ENCODE measurements around the gene TEX14.
"Not testable (repeated sequence)": the region's sequence is repeated elsewhere in the genome, so short reads cannot be mapped to it uniquely, and the experiment has no call there.

The TEX14 gene

DNA sequence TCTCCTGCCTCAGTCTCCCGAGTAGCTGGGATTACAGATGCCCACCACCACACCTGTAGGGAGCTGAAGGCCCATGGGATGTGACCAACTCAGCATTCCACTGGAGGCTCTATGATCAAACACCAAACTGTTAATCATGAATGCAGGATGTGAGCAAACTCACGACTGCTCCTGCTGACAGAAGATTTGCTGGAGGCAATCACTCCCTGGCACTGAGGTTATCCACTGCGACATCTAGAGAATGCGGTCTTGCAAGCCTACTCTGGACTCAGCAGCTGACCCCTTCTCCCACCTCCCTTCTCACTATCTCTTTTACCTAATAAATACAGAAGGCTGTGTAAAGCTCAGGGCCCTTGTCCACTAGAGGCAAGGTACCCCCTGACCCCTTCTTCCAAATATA is 4.9 kb downstream of the TEX14 start:
- DNase-seq: no peak

DNA sequence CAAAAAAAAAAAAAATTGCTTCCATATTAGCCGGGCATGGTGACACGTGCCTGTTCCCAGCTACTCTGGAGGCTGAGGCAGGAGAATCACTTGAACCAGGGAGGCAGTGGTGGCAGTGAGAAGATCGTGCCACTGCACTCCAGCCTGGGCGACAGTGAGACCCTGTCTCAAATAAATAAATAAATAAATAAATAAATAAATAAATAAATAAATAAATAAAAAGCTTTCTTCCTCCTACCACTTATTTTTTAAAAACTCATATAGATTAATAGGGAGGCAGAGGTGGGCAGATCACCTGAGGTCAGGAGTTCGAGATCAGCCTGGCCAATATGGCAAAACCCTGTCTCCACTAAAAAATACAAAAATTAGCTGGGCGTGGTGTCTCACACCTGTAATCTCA is 7.4 kb downstream of the TEX14 start:
- not testable (repeated sequence) for DNase-seq

DNA sequence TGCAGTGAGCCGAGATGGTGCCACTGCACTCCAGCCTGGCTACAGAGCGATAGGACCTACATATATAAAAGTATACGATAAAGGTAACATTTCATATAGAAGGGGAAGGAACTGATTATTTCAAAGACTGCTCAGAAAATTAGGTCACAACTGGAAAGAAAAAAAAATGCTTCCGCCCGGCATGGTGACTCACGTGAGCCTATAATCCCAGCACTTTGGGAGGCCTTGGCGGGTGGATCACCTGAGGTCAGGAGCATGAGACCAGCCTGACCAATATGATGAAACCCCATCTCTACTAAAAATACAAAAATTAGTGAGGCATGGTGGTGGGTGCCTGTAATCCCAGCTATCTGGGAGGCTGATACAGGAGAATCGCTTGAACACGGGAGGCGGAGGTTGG is 7.8 kb downstream of the TEX14 start:
- no peak for DNase-seq

DNA sequence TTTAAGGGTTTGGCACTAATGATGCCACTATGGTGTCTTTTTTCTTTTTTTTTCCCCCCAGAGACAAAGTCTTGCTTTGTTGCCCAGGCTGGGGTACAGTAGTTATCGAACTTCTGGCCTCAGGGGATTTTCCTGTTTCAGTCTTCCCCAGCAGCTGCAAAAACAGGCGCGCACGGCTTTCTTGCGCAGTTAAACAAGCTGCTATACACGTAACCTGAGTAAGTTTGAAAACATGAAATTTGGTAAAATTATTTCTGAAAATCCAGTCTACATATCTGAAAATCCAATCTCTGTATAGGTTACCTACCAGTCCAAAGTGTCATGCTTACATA is 11.8 kb downstream of the TEX14 start:
- no peak for DNase-seq

DNA sequence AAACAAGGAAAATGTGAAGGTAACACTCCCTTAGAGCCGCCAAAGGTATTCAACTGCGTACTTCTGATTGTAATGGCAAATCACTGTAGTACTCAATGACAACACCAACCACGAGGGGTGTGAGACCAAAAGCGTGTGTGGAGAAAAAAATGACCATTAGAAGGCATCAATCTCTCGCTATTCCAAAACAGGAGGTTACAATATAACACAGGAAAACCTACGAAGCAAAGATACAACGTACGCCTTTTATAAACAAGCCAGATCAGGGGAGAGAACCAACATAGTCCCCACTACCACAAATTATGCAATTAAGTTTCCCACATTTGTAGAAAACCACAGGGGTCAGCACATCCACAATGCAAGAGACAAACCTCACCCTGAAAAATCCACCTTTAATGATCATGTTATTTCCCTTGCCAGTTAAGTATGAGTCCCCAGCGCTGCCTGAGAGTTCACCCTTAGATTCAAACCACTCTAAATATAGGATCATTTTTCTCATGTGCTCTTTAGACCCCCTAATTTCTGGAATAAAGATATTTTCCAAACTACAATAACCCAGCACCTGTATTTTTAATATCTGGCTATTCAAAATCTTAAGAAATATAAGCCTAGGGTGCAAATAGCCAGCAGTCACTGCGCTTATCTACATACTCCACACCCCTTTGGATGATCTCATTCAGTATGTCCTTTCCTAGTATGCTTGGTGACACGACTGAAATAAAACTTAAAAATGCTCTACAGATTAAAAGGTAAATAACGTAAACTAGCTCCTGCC is 12.4 kb downstream of the TEX14 start:
- DNase-seq: no peak

DNA sequence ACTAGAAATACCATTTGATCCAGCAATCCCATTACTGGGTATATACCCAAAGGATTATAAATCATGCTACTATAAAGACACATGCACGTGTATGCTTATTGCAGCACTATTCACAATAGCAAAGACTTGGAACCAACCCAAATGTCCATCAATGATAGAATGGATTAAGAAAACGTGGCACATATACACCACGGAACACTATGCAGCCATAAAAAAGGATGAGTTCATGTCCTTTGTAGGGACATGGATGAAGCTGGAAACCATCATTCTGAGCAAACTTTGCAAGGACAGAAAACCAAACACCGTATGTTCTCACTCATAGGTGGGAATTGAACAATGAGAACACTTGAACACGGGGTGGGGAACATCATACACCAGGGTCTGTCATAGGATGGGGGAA is 13.6 kb downstream of the TEX14 start:
- not testable (repeated sequence) for DNase-seq

DNA sequence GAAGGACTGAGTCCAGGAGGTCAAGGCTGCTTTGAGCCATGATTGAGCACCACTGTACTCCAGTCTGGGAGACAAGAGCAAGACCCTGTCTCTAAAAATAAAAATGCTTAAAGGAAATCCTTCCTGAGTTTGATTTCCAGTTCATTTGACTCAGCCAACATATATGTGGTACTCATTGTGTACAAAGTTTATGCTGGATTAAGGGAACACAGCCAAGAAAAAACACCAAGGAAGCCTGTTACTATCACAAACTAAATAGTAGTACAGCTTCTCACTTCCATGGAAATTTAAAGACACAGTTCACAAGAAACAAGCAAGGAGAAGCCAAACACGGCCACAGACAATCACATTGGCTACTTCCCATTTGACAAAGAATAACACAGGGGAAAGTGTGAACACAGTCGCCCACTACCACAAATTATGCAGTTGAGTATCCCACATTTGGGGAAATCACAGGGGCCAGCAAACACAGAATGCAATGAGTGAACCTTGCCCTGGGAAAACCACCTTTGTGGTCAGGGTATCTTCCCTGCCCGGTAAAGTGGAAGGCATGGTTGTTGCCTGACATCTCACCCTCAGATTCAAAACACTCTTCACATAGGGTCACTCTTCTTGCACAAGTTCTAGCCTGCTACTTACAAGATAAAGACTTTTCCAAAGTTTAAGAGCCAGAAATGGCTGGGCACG is 14.5 kb downstream of the TEX14 start:
- no peak for DNase-seq

GRCh38 chr17:58671969-58672368 is 19.9 kb downstream of the TEX14 start:
- DNase-seq: no peak

DNA sequence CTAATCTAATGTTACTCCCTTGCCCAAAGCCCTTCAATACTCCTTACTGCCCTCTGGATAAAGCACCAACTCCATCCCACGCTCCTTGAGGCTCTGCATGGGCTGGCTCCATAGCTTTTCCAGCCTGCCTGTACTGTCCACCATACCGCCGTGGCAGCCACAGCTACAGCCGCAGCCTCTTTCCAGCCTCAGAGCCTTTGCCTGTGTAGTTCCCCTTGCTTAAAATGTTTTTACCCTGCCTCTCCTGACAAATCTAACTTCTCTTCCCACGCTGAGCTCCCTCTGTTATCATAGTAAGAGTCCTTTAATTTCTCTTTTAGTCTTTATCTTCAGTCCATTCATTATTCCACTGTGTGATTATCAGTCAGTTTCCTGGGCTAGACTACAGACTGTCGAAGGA is 22.0 kb downstream of the TEX14 start:
- DNase-seq: no peak

- no peak for DNase-seq
These were observed 23.3 kb downstream of the TEX14 start for GRCh38 chr17:58668598-58668935.

GRCh38 chr17:58667934-58668597 is 23.8 kb downstream of the TEX14 start:
- no peak for DNase-seq

GRCh38 chr17:58666858-58667267 is 25.0 kb downstream of the TEX14 start:
- DNase-seq: peak; percentile 72

- no peak for DNase-seq
These were observed 25.6 kb downstream of the TEX14 start for GRCh38 chr17:58665946-58666857.

GRCh38 chr17:58664302-58664701 is 27.5 kb downstream of the TEX14 start:
- DNase-seq: no peak

DNA sequence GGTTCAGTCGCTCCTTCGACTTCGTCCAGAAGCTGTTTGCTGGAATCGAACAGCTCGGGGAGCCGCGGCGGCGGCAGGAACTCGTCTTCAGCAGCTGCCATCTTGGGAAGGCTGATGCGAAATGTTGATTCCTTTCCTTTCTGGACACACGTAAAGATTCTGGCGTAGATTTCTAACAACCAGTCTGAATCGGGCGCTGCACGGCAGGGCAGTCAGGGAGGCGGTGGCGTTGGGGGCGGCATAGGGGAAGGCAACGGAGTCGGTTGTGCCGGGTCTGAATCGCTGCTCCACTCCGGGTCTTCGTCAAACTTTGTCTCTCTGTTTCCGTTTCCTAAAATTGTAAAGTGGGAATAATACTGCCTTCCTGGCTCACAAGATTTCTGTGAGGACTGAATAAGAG is 30.3 kb downstream of the TEX14 start:
- DNase-seq: no peak

DNA sequence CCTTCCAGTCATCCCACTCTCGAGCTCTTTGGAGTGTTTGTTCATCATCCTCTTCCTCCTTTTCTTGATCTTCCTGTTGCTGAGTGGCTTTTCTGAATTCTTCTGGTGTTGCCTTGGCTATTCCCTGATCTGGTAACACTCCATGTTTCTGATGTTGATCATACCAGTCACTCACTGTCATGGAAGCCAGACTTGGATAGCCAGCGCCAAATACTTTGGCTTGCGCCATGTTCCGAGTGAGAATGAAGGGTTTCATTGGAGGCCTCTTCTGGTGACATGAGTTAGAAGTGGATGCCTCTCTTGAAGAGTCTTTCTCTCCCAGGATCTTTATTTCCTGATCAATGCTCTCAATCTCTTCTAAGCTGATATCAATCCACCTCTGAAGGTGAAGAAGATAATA is 31.2 kb downstream of the TEX14 start:
- DNase-seq: no peak

- DNase-seq: not testable (repeated sequence)
These were observed 32.1 kb downstream of the TEX14 start for GRCh38 chr17:58659714-58660084.

DNA sequence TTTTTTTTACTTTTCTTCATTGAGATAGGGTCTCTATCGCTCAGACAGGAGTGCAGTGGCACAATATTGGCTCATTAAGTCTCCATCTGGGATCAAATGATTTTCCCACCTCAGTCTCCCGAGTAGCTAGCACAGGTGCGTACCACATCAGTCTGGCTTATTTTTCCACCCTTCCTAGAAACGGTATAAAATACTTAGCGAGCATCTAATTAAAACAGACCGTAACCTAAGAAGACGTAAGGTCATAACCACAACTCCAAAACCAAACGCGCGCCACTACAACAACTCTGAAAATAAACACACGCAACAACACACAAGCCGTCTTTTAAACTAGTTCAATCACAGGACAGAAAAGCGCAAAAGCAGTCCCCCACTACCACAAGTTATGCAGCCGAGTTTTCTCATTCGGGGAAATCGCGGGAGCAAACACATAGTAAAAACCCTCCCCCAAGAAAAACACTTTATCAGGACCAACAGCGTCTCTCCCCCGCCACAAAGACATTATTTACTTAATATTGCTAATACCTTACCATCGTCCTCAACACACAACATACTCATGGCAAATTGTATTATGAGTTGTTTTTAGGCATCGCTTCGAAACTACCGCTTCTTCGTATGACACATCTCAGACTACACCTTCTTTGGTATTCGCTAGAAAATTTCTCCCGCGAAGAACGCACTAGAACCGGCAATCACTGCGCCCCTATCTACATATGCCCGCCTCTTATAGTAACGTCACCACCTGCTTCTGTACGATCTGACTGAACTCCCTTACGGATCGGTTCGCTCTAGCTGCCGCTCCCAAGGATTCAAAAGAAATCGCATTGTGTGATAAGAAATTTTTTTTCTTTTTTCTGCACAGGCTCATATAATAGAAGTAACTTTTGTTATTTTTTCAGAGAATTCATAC is 32.8 kb downstream of the TEX14 start:
- DNase-seq: peak; percentile 86

- DNase-seq: not testable (repeated sequence)
These were observed 33.7 kb downstream of the TEX14 start for GRCh38 chr17:58657962-58658803.

DNA sequence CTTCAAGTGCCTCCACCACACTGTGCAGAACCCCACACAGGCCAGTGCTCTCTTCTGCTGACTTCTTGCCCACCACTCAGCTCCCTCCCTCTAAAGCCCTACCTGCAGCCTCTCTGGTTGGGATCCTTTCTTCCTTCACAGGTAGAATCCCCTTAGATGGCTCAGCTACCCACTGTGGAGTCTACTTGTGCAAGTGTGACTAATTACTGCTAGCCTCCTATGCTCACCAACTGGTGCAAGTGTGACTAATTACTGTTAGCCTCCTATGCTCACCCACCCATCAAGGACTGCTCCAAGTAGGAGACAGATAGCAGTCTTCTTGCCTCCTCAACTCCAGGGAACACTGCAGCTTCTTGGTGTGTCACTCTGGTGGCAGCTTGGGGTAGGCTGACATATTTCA is 43.6 kb downstream of the TEX14 start:
- no peak for DNase-seq

DNA sequence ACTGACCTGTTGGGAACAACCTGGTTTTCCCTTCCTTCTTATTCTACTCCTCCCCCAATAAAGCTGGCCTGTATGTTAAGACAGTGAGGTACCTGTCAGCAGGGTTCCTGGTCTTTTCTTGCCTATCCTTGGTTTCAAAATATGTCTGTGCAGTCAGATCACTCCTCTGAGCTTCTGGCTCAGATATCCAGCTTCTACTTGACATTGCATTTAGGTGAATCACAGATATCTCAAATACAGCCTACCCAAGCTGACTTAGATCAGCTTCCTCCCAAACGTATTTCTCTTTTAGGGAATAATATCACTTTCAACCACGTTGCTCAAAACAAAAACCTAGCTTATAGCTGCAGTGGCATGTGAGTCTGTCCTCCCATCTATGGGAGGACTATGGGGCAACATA is 48.7 kb downstream of the TEX14 start:
- DNase-seq: no peak

Data from CD4-positive, alpha-beta T cell treated with Interferon gamma for 1 hour (primary cell).